IPS-NIHi7 (cell line): ENCODE data around the gene PRSS1.
"Not testable (repeated sequence)": the region's sequence is repeated elsewhere in the genome, so short reads cannot be mapped to it uniquely, and the experiment has no call there.

ENCODE experiments used
- DNase-seq: peaks from one replicate; pipeline ENCODE4 v3.0.0; 2012; ENCODE audit warnings: mixed read lengths; ENCODE audit errors: extremely low spot score

Gene PRSS1

GRCh38 chr7:142746264-142746663 is 3.0 kb upstream of the PRSS1 start:
- DNase-seq: no peak

DNA sequence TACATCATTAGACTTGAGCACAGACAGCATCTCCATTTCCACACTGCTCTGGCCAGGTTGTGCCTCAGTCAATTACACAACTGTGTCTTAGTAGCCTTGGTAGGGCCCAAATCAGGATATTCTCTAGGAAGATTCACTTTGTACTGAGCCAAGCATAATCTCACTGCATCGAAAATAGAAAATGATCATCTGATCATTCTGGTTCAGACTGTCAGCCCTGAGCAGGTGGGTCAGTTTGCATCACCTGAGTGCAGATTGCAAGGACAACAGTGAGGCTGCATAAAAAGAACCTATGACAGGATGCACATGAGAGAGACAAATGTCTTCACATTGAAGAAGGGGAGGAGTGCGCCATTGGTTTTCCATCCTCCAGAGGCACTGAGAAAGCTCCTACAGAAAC is 862 bp upstream of the PRSS1 start:
- DNase-seq: not testable (repeated sequence)

- DNase-seq: no peak
Measured at GRCh38 chr7:142750321-142750938, 1.2 kb downstream of the PRSS1 start.

GRCh38 chr7:142751526-142752175 is 2.4 kb downstream of the PRSS1 start:
- DNase-seq: not testable (repeated sequence)

GRCh38 chr7:142752376-142753225 is 3.3 kb downstream of the PRSS1 start:
- DNase-seq: no peak

- no peak for DNase-seq
Measured at GRCh38 chr7:142753366-142753765, 4.1 kb downstream of the PRSS1 start.

GRCh38 chr7:142753925-142754491 is 4.7 kb downstream of the PRSS1 start:
- not testable (repeated sequence) for DNase-seq

- DNase-seq: no peak
Measured at GRCh38 chr7:142754681-142755575, 5.7 kb downstream of the PRSS1 start.

- DNase-seq: not testable (repeated sequence)
Measured at GRCh38 chr7:142758312-142758711, 9.0 kb downstream of the PRSS1 start.

GRCh38 chr7:142759433-142759832 is 10.2 kb downstream of the PRSS1 start:
- DNase-seq: no peak

- no peak for DNase-seq
Measured at GRCh38 chr7:142760071-142760642, 10.9 kb downstream of the PRSS1 start.

DNA sequence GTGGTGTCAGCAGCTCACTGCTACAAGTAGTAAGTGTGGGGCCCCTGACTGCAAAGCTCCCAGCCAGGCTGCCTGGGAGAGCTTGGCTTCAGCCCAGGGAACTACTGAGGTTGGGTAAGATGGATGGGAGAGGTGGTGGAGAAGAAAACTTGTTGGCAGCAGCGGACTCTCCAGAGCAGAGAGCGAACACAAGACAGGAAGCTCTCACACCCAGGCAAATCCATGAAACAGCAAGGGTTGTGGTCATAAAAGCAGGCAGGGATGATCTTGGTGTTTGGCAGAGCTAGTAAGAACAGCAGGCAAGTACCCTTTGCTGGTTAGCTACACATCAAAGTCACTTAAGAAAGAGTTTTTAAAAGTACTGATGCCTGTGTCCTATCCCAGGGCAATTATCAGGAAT is 12.3 kb downstream of the PRSS1 start:
- DNase-seq: not testable (repeated sequence)

GRCh38 chr7:142762104-142762503 is 12.8 kb downstream of the PRSS1 start:
- no peak for DNase-seq

DNA sequence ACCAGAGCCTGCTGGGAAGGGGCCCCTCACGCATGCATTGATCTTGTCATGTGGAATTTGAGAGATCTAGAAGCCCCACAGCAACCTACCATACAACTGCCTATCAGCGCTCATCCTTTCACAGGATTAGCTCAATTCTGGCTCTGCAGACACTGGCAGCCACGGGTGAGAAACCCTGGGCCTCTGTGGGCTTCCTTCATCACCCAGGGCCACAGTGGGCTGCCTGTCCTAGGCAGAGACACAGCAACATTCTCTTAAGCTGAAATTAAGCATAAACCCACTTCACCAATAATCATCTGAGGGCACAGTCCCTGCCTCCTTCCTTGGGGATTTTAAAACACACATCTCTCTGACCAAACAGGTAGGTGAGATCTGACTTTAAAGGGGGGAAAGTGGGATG is 18.2 kb downstream of the PRSS1 start:
- DNase-seq: no peak

DNA sequence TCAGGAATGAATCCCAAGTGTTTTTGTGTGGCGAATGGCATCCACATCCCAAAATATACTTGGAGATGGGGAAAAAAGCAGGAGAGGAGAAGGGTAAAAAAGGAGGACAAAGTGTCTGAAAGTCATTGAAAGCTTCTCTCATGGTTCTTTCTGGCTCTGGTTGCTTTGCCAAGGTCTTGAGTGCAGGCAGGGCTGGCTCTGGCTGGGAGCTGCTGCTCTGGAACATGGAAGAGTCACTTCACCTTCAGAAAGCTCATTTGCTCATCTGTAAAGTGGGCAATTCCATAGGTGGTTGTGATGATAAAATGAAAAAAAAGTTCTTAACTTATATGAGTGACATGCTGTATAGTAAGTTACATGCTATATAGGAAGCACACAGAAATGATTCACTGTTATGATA is 18.6 kb downstream of the PRSS1 start:
- DNase-seq: no peak

GRCh38 chr7:142768885-142769284 is 19.6 kb downstream of the PRSS1 start:
- not testable (repeated sequence) for DNase-seq

GRCh38 chr7:142770661-142771352 is 21.5 kb downstream of the PRSS1 start, which contains the start of gene PRSS2:
Gene PRSS2, plus strand, starts transcription at chr7:142770970. Its CDS starts 13 bp downstream, at chr7:142770983.
- no peak for DNase-seq

GRCh38 chr7:142771353-142771723 is 22.1 kb downstream of the PRSS1 start:
- DNase-seq: no peak

- DNase-seq: no peak
Measured at GRCh38 chr7:142772051-142772450, 22.8 kb downstream of the PRSS1 start.

DNA sequence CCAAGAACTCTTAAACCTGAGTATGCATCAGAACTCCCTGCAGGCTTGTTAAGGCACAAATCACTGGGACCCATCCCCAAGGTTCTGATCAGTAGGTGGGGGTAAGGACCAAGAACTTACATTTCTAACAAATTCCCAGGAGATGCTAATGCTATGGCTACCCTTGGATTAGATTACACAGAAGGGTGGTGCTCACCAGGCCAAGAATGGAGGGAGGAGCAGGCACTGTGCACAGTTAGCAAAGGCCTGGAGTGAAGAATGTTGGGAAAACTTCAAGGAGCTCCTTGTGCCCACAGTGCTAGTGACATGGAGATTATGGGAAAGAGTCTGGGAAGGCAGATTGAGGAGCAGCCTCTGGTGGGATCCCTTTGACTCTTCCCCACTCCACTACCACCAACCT is 23.4 kb downstream of the PRSS1 start:
- DNase-seq: no peak
